Stomach (tissue), 9 donors: ENCODE measurements around the gene SLC25A42. TPM values are rescaled to one million over a fixed set of nuclear protein-coding genes. Genes with fewer than 3 reads are reported as not detected.

Experiments
- DNase-seq, 2 donors: peaks; one replicate each; pipeline versions ENCODE4 v3.0.0 to v3.0.0-alpha.2; 2013 to 2019
- H3K27ac ChIP-seq, 5 donors: fragments of 200-600 bp in 4 of 5; sonication (generic) in 4 of 5; one replicate each; pipeline ENCODE4 v1.5.1; 2013 to 2019; ENCODE audit warnings: mild to moderate bottlenecking in 1 of 5, moderate library complexity in 1 of 5
- H3K27me3 ChIP-seq, 3 donors: fragments of 200-600 bp; sonication (generic); one replicate each; pipeline ENCODE4 v1.5.1; 2017 to 2019; ENCODE audit warnings: mixed run types in 1 of 3
- H3K36me3 ChIP-seq, 4 donors: fragments of 200-600 bp; sonication (generic); 1 replicate in 3 of 4; 2 replicates in 1 of 4; pipeline ENCODE4 v1.5.1; 2016 to 2019
- H3K4me1 ChIP-seq, 4 donors: fragments of 200-600 bp; sonication (generic); one replicate each; pipeline ENCODE4 v1.5.1; 2016 to 2019
- H3K4me3 ChIP-seq, 4 donors: fragments of 200-600 bp; sonication (generic) in 3 of 4; one replicate each; pipeline ENCODE4 v1.5.1; 2016 to 2019; ENCODE audit warnings: mild to moderate bottlenecking in 1 of 4
- H3K9me3 ChIP-seq, 4 donors: fragments of 200-600 bp; sonication (generic); one replicate each; pipeline ENCODE4 v1.5.1; 2016 to 2019
- EP300 ChIP-seq: sonication (generic); formaldehyde crosslinking; IDR thresholded peaks from one replicate; pipeline ENCODE4 v1.6.1; 2017; ENCODE audit warnings: antibody characterized with exemption
- POLR2A ChIP-seq, 4 donors: fragments of 450-650 bp; IDR thresholded peaks; one replicate each; pipeline ENCODE4 v1.6.1; 2016; ENCODE audit warnings: antibody characterized with exemption in 4 of 4, control low read depth in 2 of 4, mild to moderate bottlenecking in 1 of 4, moderate library complexity in 1 of 4
- POLR2AphosphoS5 ChIP-seq, 3 donors: sonication (generic); formaldehyde crosslinking; IDR thresholded peaks; one replicate each; pipeline ENCODE4 v1.6.1; 2016; ENCODE audit warnings: antibody characterized with exemption in 3 of 3
- WGBS, 5 donors: extraction: QIAGEN DNeasy Blood & Tissue Kit in 3 of 5; methylation state at CpG; one replicate each; pipeline versions ENCODE4 v1.1.5 to v1.1.7; 2013 to 2018; 5-methylcytosine and 5-hydroxymethylcytosine counted together
- intact Hi-C: fragments of 100-400 bp; cut with DNase I; formaldehyde crosslinking; loops from one replicate; pipeline ENCODE4 v1.15.1; 2023; ENCODE audit warnings: low total_unique reads
- polyA plus RNA-seq, 3 donors: library from polyadenylated mRNA; stranded (reverse); fragments of 200-250 nt; gene quantifications; one replicate each; pipeline ENCODE4 v1.2.3, GENCODE V29; 2013
- total RNA-seq, 5 donors: library from RNA; depleted of rRNA; stranded (reverse); fragments of >200 nt; gene quantifications; one replicate each; pipeline versions ENCODE4 v1.1.0 to v1.2.3, GENCODE V29; 2014 to 2016
- TF ChIP-seq, protein P1 (sequence below), 7 experiments: fragments of 450-650 bp in 4 of 7; fragments of 200-600 bp in 3 of 7; sonication (generic) in 3 of 7; IDR thresholded peaks; one replicate each; pipeline ENCODE4 v1.5.1; 2016 to 2019; ENCODE audit warnings: antibody characterized with exemption in 7 of 7, control low read depth in 2 of 7, mild to moderate bottlenecking in 1 of 7
- donor health status: healthy with polysubstance abuse.
- donor health status: Bipolar disorder and iron deficiency.
- donor health status: healthy.

Gene SLC25A42
- total and polyA plus RNA-seq, 8 donors, result 3.7 to 54.8 (median 6.7) TPM

DNA sequence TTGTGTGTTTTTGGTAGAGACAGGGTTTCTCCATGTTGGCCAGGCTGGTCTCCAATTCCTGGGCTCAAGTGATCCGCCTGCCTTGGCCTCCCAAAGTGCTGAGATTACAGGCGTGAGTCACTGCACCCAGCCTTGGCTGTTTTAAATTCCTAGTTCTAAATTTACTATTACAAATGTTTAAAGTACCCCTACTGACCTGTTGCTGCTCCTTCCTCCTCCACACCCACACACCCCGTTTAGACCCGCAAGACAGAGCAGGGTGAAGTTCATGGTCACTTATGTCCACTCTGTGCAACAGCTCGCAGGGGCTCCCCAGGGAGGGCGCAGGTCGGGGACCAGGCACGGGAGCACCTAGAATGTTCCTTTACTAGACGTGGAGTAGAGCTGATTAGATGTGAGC lies 45.8 kb downstream of the SLC25A42 start:
- intact Hi-C loops, result no loop called here
- H3K36me3 ChIP-seq, result peaks cover 0 to 15% (median 10%) of the 10 kb centered on the region in 4 donors

DNA sequence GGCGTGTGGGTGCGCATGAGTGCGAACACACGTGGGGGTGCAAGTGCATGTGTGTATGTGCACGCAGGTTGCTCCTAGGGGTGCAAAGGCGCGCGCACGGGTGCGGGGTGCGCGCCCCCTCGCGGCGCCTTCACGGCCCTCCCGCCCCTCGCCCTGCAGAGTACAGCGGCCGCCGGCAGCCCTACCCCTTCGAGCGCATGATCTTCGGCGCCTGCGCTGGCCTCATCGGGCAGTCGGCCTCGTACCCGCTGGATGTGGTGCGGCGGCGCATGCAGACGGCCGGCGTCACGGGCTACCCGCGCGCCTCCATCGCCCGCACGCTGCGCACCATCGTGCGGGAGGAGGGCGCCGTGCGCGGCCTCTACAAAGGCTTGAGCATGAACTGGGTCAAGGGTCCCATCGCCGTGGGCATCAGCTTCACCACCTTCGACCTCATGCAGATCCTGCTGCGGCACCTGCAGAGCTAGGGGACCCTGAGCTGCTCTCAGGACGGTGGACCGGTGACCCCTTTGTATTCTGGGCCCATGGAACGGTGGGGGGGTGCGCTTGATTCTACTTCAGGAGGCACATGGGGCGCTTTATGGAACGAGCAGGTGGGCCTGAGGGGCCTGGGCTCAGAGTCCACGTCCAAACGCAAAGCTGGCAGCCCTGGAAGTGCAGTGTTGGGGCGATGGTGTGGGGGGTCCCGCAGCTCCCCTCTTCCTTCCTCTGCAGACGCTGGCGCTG lies 46.8 kb downstream of the SLC25A42 start:
- intact Hi-C loops, result no loop called here
- Histone ChIP-seq H3K9me3 (no peaks in the 10 kb centered on the region), H3K27me3 (peaks cover 0 to 12% (median 0%) of the 10 kb centered on the region in 3 donors), H3K36me3 (peaks cover 0 to 15% (median 10%) of the 10 kb centered on the region in 4 donors), H3K4me1 (peaks cover 11 to 32% (median 22%) of the 10 kb centered on the region in 4 donors), H3K4me3 (peak overlapping the region in 3 of 4 donors; percentile 27 to 39 (median 29)), H3K27ac (no peak overlapping the region)
- DNase-seq, result peak in 1 of 2 donors; percentile 77
- TF ChIP-seq POLR2AphosphoS5 (IDR thresholded peaks at IDR 0.05), result no peak
- TF ChIP-seq, protein P1, sequence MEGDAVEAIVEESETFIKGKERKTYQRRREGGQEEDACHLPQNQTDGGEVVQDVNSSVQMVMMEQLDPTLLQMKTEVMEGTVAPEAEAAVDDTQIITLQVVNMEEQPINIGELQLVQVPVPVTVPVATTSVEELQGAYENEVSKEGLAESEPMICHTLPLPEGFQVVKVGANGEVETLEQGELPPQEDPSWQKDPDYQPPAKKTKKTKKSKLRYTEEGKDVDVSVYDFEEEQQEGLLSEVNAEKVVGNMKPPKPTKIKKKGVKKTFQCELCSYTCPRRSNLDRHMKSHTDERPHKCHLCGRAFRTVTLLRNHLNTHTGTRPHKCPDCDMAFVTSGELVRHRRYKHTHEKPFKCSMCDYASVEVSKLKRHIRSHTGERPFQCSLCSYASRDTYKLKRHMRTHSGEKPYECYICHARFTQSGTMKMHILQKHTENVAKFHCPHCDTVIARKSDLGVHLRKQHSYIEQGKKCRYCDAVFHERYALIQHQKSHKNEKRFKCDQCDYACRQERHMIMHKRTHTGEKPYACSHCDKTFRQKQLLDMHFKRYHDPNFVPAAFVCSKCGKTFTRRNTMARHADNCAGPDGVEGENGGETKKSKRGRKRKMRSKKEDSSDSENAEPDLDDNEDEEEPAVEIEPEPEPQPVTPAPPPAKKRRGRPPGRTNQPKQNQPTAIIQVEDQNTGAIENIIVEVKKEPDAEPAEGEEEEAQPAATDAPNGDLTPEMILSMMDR (IDR thresholded peaks at IDR 0.05), result peak in 1 of 7 experiments; percentile 30
- 6 to 32% (median 15%) methylated on average over 33 to 66 of the region's 66 CpGs for WGBS, 5 donors

More for the DNA sequence above, 45.8 kb downstream of the SLC25A42 start:
- Histone ChIP-seq H3K27me3 (peaks cover 0 to 12% (median 0%) of the 10 kb centered on the region in 3 donors), H3K4me1 (peaks cover 15 to 40% (median 29%) of the 10 kb centered on the region in 4 donors), H3K9me3 (no peaks in the 10 kb centered on the region), H3K27ac (no peak overlapping the region), H3K4me3 (no peak overlapping the region)
- no peak for TF ChIP-seq POLR2A (IDR thresholded peaks at IDR 0.05)
- TF ChIP-seq, protein P1 (IDR thresholded peaks at IDR 0.05), result no peak
- no peak for TF ChIP-seq POLR2AphosphoS5 (IDR thresholded peaks at IDR 0.05)
- TF ChIP-seq EP300, result no peak
- DNase-seq, result no peak
- WGBS, 5 donors, result 58 to 68% (median 66%) methylated on average over 9 of the region's 9 CpGs

- Histone ChIP-seq H3K4me1 (peaks cover 11 to 25% (median 18%) of the 10 kb centered on the region in 4 donors), H3K9me3 (no peaks in the 10 kb centered on the region), H3K27ac (no peak overlapping the region), H3K27me3 (peaks cover 0 to 12% (median 0%) of the 10 kb centered on the region in 3 donors), H3K4me3 (no peak overlapping the region), H3K36me3 (peaks cover 0 to 15% (median 10%) of the 10 kb centered on the region in 4 donors)
- 40 to 72% (median 54%) methylated on average over 9 to 15 of the region's 15 CpGs for WGBS, 5 donors
- TF ChIP-seq EP300 (no peak), POLR2A (IDR thresholded peaks at IDR 0.05) (no peak)
- intact Hi-C loops, result no loop called here
- peak in 1 of 2 donors; percentile 44 for DNase-seq
These were observed 47.5 kb downstream of the SLC25A42 start for GRCh38 chr19:19111136-19111835.

DNA sequence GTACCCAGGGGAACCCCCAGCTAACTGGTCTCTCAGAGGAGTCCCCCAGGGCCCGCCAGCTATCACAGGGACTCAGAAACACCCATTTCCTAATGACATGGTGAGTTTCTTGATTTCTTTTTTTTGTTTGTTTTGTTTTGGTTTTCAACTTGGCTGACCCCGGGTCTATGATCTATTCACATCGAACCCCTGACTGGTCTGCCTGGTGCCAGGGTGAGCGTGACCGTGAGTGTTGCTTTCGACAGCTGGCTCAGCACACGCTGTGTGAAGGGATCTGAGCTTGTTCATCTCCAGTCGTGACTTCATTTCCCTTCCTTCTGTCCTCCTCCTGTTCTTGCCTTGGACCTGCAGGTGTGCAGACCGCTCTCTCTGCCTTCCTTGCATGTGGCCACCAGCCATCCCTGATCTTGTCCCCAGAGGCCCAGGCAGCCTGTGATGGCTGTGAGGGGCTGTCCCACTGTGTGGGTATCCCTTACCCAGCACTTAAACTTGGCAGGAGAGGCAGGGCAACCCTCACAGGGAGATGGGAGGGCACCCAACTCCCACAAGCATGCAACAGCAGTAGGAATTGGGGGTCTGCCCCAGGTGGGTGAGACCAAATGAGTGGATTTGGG lies 48.3 kb downstream of the SLC25A42 start:
- 73 to 89% (median 82%) methylated on average over 9 of the region's 9 CpGs for WGBS, 5 donors
- H3K4me1 ChIP-seq, result peaks cover 11 to 23% (median 17%) of the 10 kb centered on the region in 4 donors
- peaks cover 0 to 15% (median 10%) of the 10 kb centered on the region in 4 donors for H3K36me3 ChIP-seq
- H3K4me3 ChIP-seq, result no peak overlapping the region
- intact Hi-C loops, result no loop called here
- TF ChIP-seq POLR2A (IDR thresholded peaks at IDR 0.05), result no peak
- no peak for TF ChIP-seq POLR2AphosphoS5 (IDR thresholded peaks at IDR 0.05)
- TF ChIP-seq EP300, result no peak
- TF ChIP-seq, protein P1 (IDR thresholded peaks at IDR 0.05), result no peak
- H3K27me3 ChIP-seq, result peaks cover 0 to 12% (median 0%) of the 10 kb centered on the region in 3 donors
- no peaks in the 10 kb centered on the region for H3K9me3 ChIP-seq
- DNase-seq, result no peak
- H3K27ac ChIP-seq, result no peak overlapping the region
